SJCRH30 (cell line): ENCODE measurements around the gene OR2T1. TPM values are rescaled to one million over a fixed set of nuclear protein-coding genes. Genes with fewer than 3 reads are reported as not detected.

Source experiments
- DNase-seq, 2 experiments: peaks; one replicate each; pipeline ENCODE4 v3.0.0-alpha.2; 2015 to 2020
- H3K27ac ChIP-seq: fragments of 250-450 bp; sonication (Bioruptor Pico); 2 replicates; pipeline ENCODE4 v1.5.1; 2020; ENCODE audit warnings: mild to moderate bottlenecking, moderate library complexity
- H3K27me3 ChIP-seq: fragments of 250-450 bp; sonication (Bioruptor Pico); 2 replicates; pipeline ENCODE4 v1.5.1; 2020; ENCODE audit warnings: mild to moderate bottlenecking, moderate library complexity
- H3K36me3 ChIP-seq: fragments of 250-450 bp; sonication (Bioruptor Pico); 2 replicates; pipeline ENCODE4 v1.5.1; 2020; ENCODE audit warnings: mild to moderate bottlenecking, moderate library complexity
- H3K4me1 ChIP-seq: fragments of 250-450 bp; sonication (Bioruptor Pico); 2 replicates; pipeline ENCODE4 v1.5.1; 2020; ENCODE audit warnings: mild to moderate bottlenecking, moderate library complexity
- H3K4me3 ChIP-seq: fragments of 250-450 bp; sonication (Bioruptor Pico); 2 replicates; pipeline ENCODE4 v1.5.1; 2020; ENCODE audit warnings: mild to moderate bottlenecking, moderate library complexity
- H3K9me3 ChIP-seq: fragments of 250-450 bp; sonication (Bioruptor Pico); replicated peaks from 2 replicates; pipeline ENCODE4 v1.5.1; 2020; ENCODE audit warnings: mild to moderate bottlenecking, moderate library complexity
- total RNA-seq: library from RNA; depleted of rRNA; stranded (reverse); fragments of >200 nt; shearing (Covaris generic); gene quantifications from 2 replicates; pipeline ENCODE4 v1.2.3, GENCODE V29; 2014; rRNA removed

Gene OR2T1
- not detected in 2 replicates for total RNA-seq

- Histone ChIP-seq H3K27me3 (no peaks in the 10 kb centered on the region), H3K4me1 (no peaks in the 10 kb centered on the region), H3K27ac (no peak within 1 kb of the TSS), H3K36me3 (no peaks in the 10 kb centered on the region), H3K4me3 (no peak within 1 kb of the TSS), H3K9me3 (no peaks in the 10 kb centered on the region)
- DNase-seq: no peak
Observed at GRCh38 chr1:248402748-248403147, at the start of gene OR2T1. Gene OR2T1 (plus strand): TSS chr1:248403048. CDS start chr1:248406148, 3,100 bp downstream.

GRCh38 chr1:248359415-248359814, 43.4 kb upstream of the OR2T1 start:
- H3K4me3 ChIP-seq: no peak overlapping the region
- no peaks in the 10 kb centered on the region for H3K36me3 ChIP-seq
- no peak for DNase-seq
- H3K4me1 ChIP-seq: no peaks in the 10 kb centered on the region
- H3K27ac ChIP-seq: no peak overlapping the region
- H3K9me3 ChIP-seq: no peaks in the 10 kb centered on the region
- no peaks in the 10 kb centered on the region for H3K27me3 ChIP-seq

- DNase-seq: no peak
- Histone ChIP-seq H3K27me3 (no peaks in the 10 kb centered on the region), H3K4me1 (no peaks in the 10 kb centered on the region)
Observed at GRCh38 chr1:248361121-248361715, 41.6 kb upstream of the OR2T1 start, which contains the start of gene OR2T4. Gene OR2T4 (plus strand): TSS chr1:248361665. CDS start chr1:248361665, 0 bp downstream.

GRCh38 chr1:248366609-248367008, 36.2 kb upstream of the OR2T1 start:
- no peaks in the 10 kb centered on the region for H3K9me3 ChIP-seq
- H3K27ac ChIP-seq: no peak overlapping the region
- H3K36me3 ChIP-seq: no peaks in the 10 kb centered on the region
- no peaks in the 10 kb centered on the region for H3K27me3 ChIP-seq
- no peaks in the 10 kb centered on the region for H3K4me1 ChIP-seq
- DNase-seq: no peak
- no peak overlapping the region for H3K4me3 ChIP-seq

More at GRCh38 chr1:248361121-248361715, 41.6 kb upstream of the OR2T1 start, which contains the start of gene OR2T4:
- Histone ChIP-seq H3K36me3 (no peaks in the 10 kb centered on the region), H3K4me3 (no peak within 1 kb of the TSS), H3K9me3 (no peaks in the 10 kb centered on the region), H3K27ac (no peak within 1 kb of the TSS)

GRCh38 chr1:248372394-248372793, 30.5 kb upstream of the OR2T1 start:
- DNase-seq: no peak
- Histone ChIP-seq H3K27ac (no peak overlapping the region), H3K36me3 (no peaks in the 10 kb centered on the region), H3K9me3 (no peaks in the 10 kb centered on the region), H3K27me3 (no peaks in the 10 kb centered on the region), H3K4me1 (no peaks in the 10 kb centered on the region), H3K4me3 (no peak overlapping the region)

- DNase-seq: no peak
- no peak overlapping the region for H3K4me3 ChIP-seq
- no peak overlapping the region for H3K27ac ChIP-seq
- no peaks in the 10 kb centered on the region for H3K4me1 ChIP-seq
- H3K36me3 ChIP-seq: no peaks in the 10 kb centered on the region
- H3K27me3 ChIP-seq: no peaks in the 10 kb centered on the region
- no peaks in the 10 kb centered on the region for H3K9me3 ChIP-seq
Observed at GRCh38 chr1:248373761-248374160, 29.1 kb upstream of the OR2T1 start.

GRCh38 chr1:248375446-248375845, 27.4 kb upstream of the OR2T1 start, which contains the start of gene OR2T6:
Gene OR2T6 (plus strand): TSS chr1:248375746. CDS start chr1:248387609, 11,863 bp downstream.
- Histone ChIP-seq H3K4me3 (no peak within 1 kb of the TSS), H3K27me3 (no peaks in the 10 kb centered on the region), H3K4me1 (no peaks in the 10 kb centered on the region), H3K36me3 (no peaks in the 10 kb centered on the region), H3K27ac (no peak within 1 kb of the TSS), H3K9me3 (no peaks in the 10 kb centered on the region)
- no peak for DNase-seq

- Histone ChIP-seq H3K27me3 (no peaks in the 10 kb centered on the region), H3K4me3 (no peak overlapping the region), H3K27ac (no peak overlapping the region), H3K36me3 (no peaks in the 10 kb centered on the region), H3K4me1 (no peaks in the 10 kb centered on the region), H3K9me3 (no peaks in the 10 kb centered on the region)
- no peak for DNase-seq
Observed at GRCh38 chr1:248376916-248377315, 25.9 kb upstream of the OR2T1 start.

- Histone ChIP-seq H3K9me3 (no peaks in the 10 kb centered on the region), H3K27me3 (no peaks in the 10 kb centered on the region), H3K36me3 (no peaks in the 10 kb centered on the region), H3K4me1 (no peaks in the 10 kb centered on the region), H3K4me3 (no peak overlapping the region), H3K27ac (no peak overlapping the region)
- DNase-seq: no peak
Observed at GRCh38 chr1:248380854-248381253, 22.0 kb upstream of the OR2T1 start.

- no peak overlapping the region for H3K27ac ChIP-seq
- no peaks in the 10 kb centered on the region for H3K36me3 ChIP-seq
- H3K9me3 ChIP-seq: no peaks in the 10 kb centered on the region
- H3K4me3 ChIP-seq: no peak overlapping the region
- no peaks in the 10 kb centered on the region for H3K27me3 ChIP-seq
- H3K4me1 ChIP-seq: no peaks in the 10 kb centered on the region
- no peak for DNase-seq
Observed at GRCh38 chr1:248388426-248388825, 14.4 kb upstream of the OR2T1 start.

- no peaks in the 10 kb centered on the region for H3K9me3 ChIP-seq
- no peaks in the 10 kb centered on the region for H3K4me1 ChIP-seq
- no peak overlapping the region for H3K27ac ChIP-seq
- no peak for DNase-seq
- no peaks in the 10 kb centered on the region for H3K27me3 ChIP-seq
- no peak overlapping the region for H3K4me3 ChIP-seq
- no peaks in the 10 kb centered on the region for H3K36me3 ChIP-seq
Observed at GRCh38 chr1:248393050-248393449, 9.8 kb upstream of the OR2T1 start.

- H3K27ac ChIP-seq: no peak overlapping the region
- H3K36me3 ChIP-seq: no peaks in the 10 kb centered on the region
- H3K27me3 ChIP-seq: no peaks in the 10 kb centered on the region
- H3K4me1 ChIP-seq: no peaks in the 10 kb centered on the region
- no peak overlapping the region for H3K4me3 ChIP-seq
- DNase-seq: peak in 1 of 2 experiments; percentile 24
- no peaks in the 10 kb centered on the region for H3K9me3 ChIP-seq
Observed at GRCh38 chr1:248404024-248404423, 1.2 kb downstream of the OR2T1 start.

- Histone ChIP-seq H3K4me1 (no peaks in the 10 kb centered on the region), H3K36me3 (no peaks in the 10 kb centered on the region), H3K9me3 (no peaks in the 10 kb centered on the region), H3K4me3 (no peak overlapping the region), H3K27ac (no peak overlapping the region), H3K27me3 (no peaks in the 10 kb centered on the region)
- no peak for DNase-seq
Observed at GRCh38 chr1:248406721-248407692, 4.2 kb downstream of the OR2T1 start.

- H3K4me3 ChIP-seq: no peak overlapping the region
- no peaks in the 10 kb centered on the region for H3K4me1 ChIP-seq
- H3K9me3 ChIP-seq: peaks cover 2% of the 10 kb centered on the region; the same call in 1 of the 2 replicates
- H3K36me3 ChIP-seq: no peaks in the 10 kb centered on the region
- H3K27me3 ChIP-seq: no peaks in the 10 kb centered on the region
- DNase-seq: no peak
- H3K27ac ChIP-seq: no peak overlapping the region
Observed at GRCh38 chr1:248416226-248416625, 13.4 kb downstream of the OR2T1 start.

- Histone ChIP-seq H3K27me3 (no peaks in the 10 kb centered on the region), H3K4me3 (no peak overlapping the region), H3K9me3 (peaks cover 3% of the 10 kb centered on the region; the same call in 1 of the 2 replicates), H3K4me1 (no peaks in the 10 kb centered on the region), H3K27ac (no peak overlapping the region), H3K36me3 (no peaks in the 10 kb centered on the region)
- no peak for DNase-seq
Observed at GRCh38 chr1:248417854-248418253, 15.0 kb downstream of the OR2T1 start.
